OCI-LY3 (cell line): Measurements from ENCODE around the gene PIEZO2.
"Not testable (repeated sequence)": the region's sequence is repeated elsewhere in the genome, so short reads cannot be mapped to it uniquely, and the experiment has no call there.

Experiments
- EZH2phosphoT487 ChIP-seq: fragments of 200-600 bp; shearing (Covaris generic); IDR thresholded peaks from 2 replicates; pipeline ENCODE4 v1.6.1; 2018; ENCODE audit warnings: antibody characterized with exemption, mixed run types, low read depth
- TF ChIP-seq, protein P1 (sequence below): fragments of 200-600, 300-600 bp; sonication (generic); IDR thresholded peaks from 2 replicates; pipeline ENCODE4 v1.5.1; 2014; ENCODE audit warnings: antibody characterized with exemption, low read length, low read depth

DNA sequence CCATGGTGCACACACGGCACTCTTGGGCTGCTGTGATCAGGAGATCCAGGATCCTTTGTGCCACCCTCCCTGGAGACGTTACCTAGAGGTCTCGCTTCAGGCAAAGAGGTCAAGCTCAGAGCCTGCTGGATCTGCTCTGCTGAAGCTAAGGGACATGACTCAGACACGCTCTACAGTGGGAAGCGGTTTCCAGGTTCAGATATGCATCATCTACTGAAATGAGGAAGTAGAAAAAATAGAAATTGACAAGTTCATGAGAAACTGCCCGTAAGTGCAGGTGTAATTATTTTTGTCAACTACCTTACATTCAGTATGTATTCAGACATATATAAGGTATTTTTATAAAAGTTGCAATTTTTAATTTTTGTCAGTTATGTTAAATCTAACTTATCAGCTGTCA, 520.3 kb downstream of the PIEZO2 start:
- TF ChIP-seq, protein P1, sequence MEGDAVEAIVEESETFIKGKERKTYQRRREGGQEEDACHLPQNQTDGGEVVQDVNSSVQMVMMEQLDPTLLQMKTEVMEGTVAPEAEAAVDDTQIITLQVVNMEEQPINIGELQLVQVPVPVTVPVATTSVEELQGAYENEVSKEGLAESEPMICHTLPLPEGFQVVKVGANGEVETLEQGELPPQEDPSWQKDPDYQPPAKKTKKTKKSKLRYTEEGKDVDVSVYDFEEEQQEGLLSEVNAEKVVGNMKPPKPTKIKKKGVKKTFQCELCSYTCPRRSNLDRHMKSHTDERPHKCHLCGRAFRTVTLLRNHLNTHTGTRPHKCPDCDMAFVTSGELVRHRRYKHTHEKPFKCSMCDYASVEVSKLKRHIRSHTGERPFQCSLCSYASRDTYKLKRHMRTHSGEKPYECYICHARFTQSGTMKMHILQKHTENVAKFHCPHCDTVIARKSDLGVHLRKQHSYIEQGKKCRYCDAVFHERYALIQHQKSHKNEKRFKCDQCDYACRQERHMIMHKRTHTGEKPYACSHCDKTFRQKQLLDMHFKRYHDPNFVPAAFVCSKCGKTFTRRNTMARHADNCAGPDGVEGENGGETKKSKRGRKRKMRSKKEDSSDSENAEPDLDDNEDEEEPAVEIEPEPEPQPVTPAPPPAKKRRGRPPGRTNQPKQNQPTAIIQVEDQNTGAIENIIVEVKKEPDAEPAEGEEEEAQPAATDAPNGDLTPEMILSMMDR: not testable (repeated sequence)
- not testable (repeated sequence) for TF ChIP-seq EZH2phosphoT487
